Neural cell (in vitro differentiated cells): ENCODE results near the gene NMNAT3. TPM values are rescaled to one million over a fixed set of nuclear protein-coding genes. Genes with fewer than 3 reads are reported as not detected.
A peak's percentile ranks its signal among the peaks of the same experiment; 100 is the strongest.

ENCODE experiments used
- H2AFZ ChIP-seq: fragments of 200-600, 300-800 bp; sonication (generic), shearing (Covaris generic); 2 replicates; pipeline ENCODE4 v1.6.0; 2014; ENCODE audit warnings: low read depth, mild to moderate bottlenecking, antibody characterized with exemption, low read length, moderate library complexity
- H3F3A ChIP-seq: fragments of 200-600 bp; shearing (Covaris generic); 2 replicates; pipeline ENCODE4 v1.6.1; 2016; ENCODE audit warnings: mild to moderate bottlenecking, moderate library complexity, mixed read lengths, antibody characterized with exemption, low read length; ENCODE audit not compliant: insufficient read depth, poor library complexity, severe bottlenecking
- H3K27ac ChIP-seq: fragments of 200-600, 300-800 bp; sonication (generic), shearing (Covaris generic); 2 replicates; pipeline ENCODE4 v1.5.1; 2014; ENCODE audit warnings: mild to moderate bottlenecking, low read length, moderate library complexity
- H3K27me3 ChIP-seq: fragments of 300-800, 200-600 bp; sonication (generic), shearing (Covaris generic); 2 replicates; pipeline ENCODE4 v1.6.0; 2014; ENCODE audit warnings: mild to moderate bottlenecking, low read depth, low read length, moderate library complexity; ENCODE audit not compliant: insufficient read depth
- H3K36me3 ChIP-seq: fragments of 300-800, 200-600 bp; sonication (generic), shearing (Covaris generic); 2 replicates; pipeline ENCODE4 v1.5.1; 2014; ENCODE audit warnings: mild to moderate bottlenecking, antibody characterized with exemption, low read length, moderate library complexity; ENCODE audit not compliant: insufficient read depth
- H3K4me2 ChIP-seq: fragments of 300-800, 200-600 bp; sonication (generic), shearing (Covaris generic); 2 replicates; pipeline ENCODE4 v1.6.0; 2014; ENCODE audit warnings: mild to moderate bottlenecking, low read length
- H3K4me3 ChIP-seq: fragments of 300-800, 200-600 bp; sonication (generic), shearing (Covaris generic); 2 replicates; pipeline ENCODE4 v1.5.1; 2014; ENCODE audit warnings: mild to moderate bottlenecking, low read length, moderate library complexity
- H3K79me2 ChIP-seq: fragments of 200-600 bp; shearing (Covaris generic); replicated peaks from 2 replicates; pipeline ENCODE4 v1.6.0; 2014; ENCODE audit warnings: mild to moderate bottlenecking, low read length, moderate library complexity; ENCODE audit not compliant: insufficient read depth
- H3K9ac ChIP-seq: fragments of 300-800, 200-600 bp; sonication (generic), shearing (Covaris generic); 2 replicates; pipeline ENCODE4 v1.6.1; 2016; ENCODE audit warnings: mild to moderate bottlenecking, low read length, mixed read lengths
- H3K9me2 ChIP-seq: fragments of 200-600 bp; shearing (Covaris generic); 2 replicates; pipeline ENCODE4 v1.6.1; 2016; ENCODE audit warnings: mild to moderate bottlenecking, low read length, mixed read lengths; ENCODE audit not compliant: insufficient read depth
- H3K9me3 ChIP-seq: fragments of 200-600, 300-800 bp; sonication (generic), shearing (Covaris generic); 2 replicates; pipeline ENCODE4 v1.6.1; 2016; ENCODE audit warnings: mild to moderate bottlenecking, mixed run types, low read length, moderate library complexity, mixed read lengths
- H4K20me1 ChIP-seq: fragments of 200-600 bp; shearing (Covaris generic); 2 replicates; pipeline ENCODE4 v1.6.1; 2016; ENCODE audit warnings: mild to moderate bottlenecking, mixed run types; ENCODE audit not compliant: insufficient read depth
- CTCF ChIP-seq: fragments of 450-650 bp; IDR thresholded peaks from 2 replicates; pipeline ENCODE4 v1.5.1; 2014; ENCODE audit warnings: antibody characterized with exemption, mild to moderate bottlenecking, moderate library complexity; ENCODE audit not compliant: poor library complexity, severe bottlenecking
- EP300 ChIP-seq: fragments of 450-650 bp; conservative IDR thresholded peaks from 2 replicates; pipeline ENCODE4 v1.6.1; 2014; ENCODE audit warnings: antibody characterized with exemption, mild to moderate bottlenecking, moderate library complexity; ENCODE audit not compliant: poor library complexity, severe bottlenecking
- EZH2 ChIP-seq: fragments of 200-600, 300-800 bp; shearing (Covaris generic), sonication (generic); IDR thresholded peaks from 2 replicates; pipeline ENCODE4 v1.6.1; 2014; ENCODE audit warnings: antibody characterized with exemption, low read length, borderline replicate concordance, mild to moderate bottlenecking; ENCODE audit not compliant: insufficient read depth, poor library complexity, severe bottlenecking
- MXI1 ChIP-seq: fragments of 450-650 bp; conservative IDR thresholded peaks from 2 replicates; pipeline ENCODE4 v1.6.1; 2014; ENCODE audit warnings: antibody characterized with exemption, mild to moderate bottlenecking; ENCODE audit not compliant: poor library complexity, severe bottlenecking
- POLR2AphosphoS5 ChIP-seq: IDR thresholded peaks from 2 replicates; pipeline ENCODE4 v1.6.1; 2012
- RAD21 ChIP-seq: fragments of 450-650 bp; conservative IDR thresholded peaks from 2 replicates; pipeline ENCODE4 v1.6.1; 2014; ENCODE audit warnings: antibody characterized with exemption, mild to moderate bottlenecking, moderate library complexity
- REST ChIP-seq: IDR thresholded peaks from 2 replicates; pipeline ENCODE4 v1.6.1; 2012; ENCODE audit warnings: borderline replicate concordance
- SMC3 ChIP-seq: fragments of 450-650 bp; conservative IDR thresholded peaks from 2 replicates; pipeline ENCODE4 v1.6.1; 2014; ENCODE audit warnings: antibody characterized with exemption, mild to moderate bottlenecking, moderate library complexity; ENCODE audit not compliant: poor library complexity
- TAF1 ChIP-seq: IDR thresholded peaks from 2 replicates; pipeline ENCODE4 v1.6.1; 2012; ENCODE audit warnings: low read depth
- polyA plus RNA-seq: library from polyadenylated mRNA; depleted of rRNA; stranded (reverse); fragments of >200 nt; gene quantifications from 2 replicates; pipeline ENCODE4 v1.2.3, GENCODE V29; 2014

NMNAT3 gene
- polyA plus RNA-seq, 1 donor from 2014 or later = 2.3 TPM

GRCh38 chr3:139695426-139696313 is 17.9 kb upstream of the NMNAT3 start:
- H3K4me3 ChIP-seq = no peak overlapping the region
- no peaks in the 10 kb centered on the region for H3F3A ChIP-seq
- no peaks in the 10 kb centered on the region for H3K27me3 ChIP-seq
- H3K9me2 ChIP-seq = no peaks in the 10 kb centered on the region
- no peak overlapping the region for H2AFZ ChIP-seq
- H3K9me3 ChIP-seq = no peaks in the 10 kb centered on the region
- TF ChIP-seq SMC3 (no peak), REST (no peak)
- no peaks in the 10 kb centered on the region for H3K36me3 ChIP-seq
- H4K20me1 ChIP-seq = no peaks in the 10 kb centered on the region
- H3K79me2 ChIP-seq = no peaks in the 10 kb centered on the region
- no peak overlapping the region for H3K4me2 ChIP-seq
- no peak overlapping the region for H3K9ac ChIP-seq
- H3K27ac ChIP-seq = peak overlapping the region; percentile 30

GRCh38 chr3:139695007-139695406 is 17.2 kb upstream of the NMNAT3 start:
- Histone ChIP-seq H3K9ac (no peak overlapping the region), H3K9me2 (no peaks in the 10 kb centered on the region), H2AFZ (no peak overlapping the region), H3K4me2 (no peak overlapping the region), H3K4me3 (no peak overlapping the region), H3K79me2 (no peaks in the 10 kb centered on the region), H3K27me3 (no peaks in the 10 kb centered on the region), H3K36me3 (no peaks in the 10 kb centered on the region), H4K20me1 (no peaks in the 10 kb centered on the region), H3K9me3 (no peaks in the 10 kb centered on the region), H3K27ac (peak overlapping the region; percentile 30), H3F3A (no peaks in the 10 kb centered on the region)
- no peak for TF ChIP-seq POLR2AphosphoS5
- no peak for TF ChIP-seq TAF1
- TF ChIP-seq EP300 = no peak
- no peak for TF ChIP-seq SMC3
- no peak for TF ChIP-seq RAD21
- TF ChIP-seq REST = no peak
- TF ChIP-seq MXI1 = no peak
- TF ChIP-seq CTCF = no peak
- no peak for TF ChIP-seq EZH2
